ENCODE results near the gene UPP2. TPM values are rescaled to one million over a fixed set of nuclear protein-coding genes. Genes with fewer than 3 reads are reported as not detected.

Gene UPP2
- total and polyA plus RNA-seq, 2 of the 13 experiments (the other 11 are each of a cell fraction or from before 2014, with no cell fraction given): 0.07 to 0.28 TPM

DNA sequence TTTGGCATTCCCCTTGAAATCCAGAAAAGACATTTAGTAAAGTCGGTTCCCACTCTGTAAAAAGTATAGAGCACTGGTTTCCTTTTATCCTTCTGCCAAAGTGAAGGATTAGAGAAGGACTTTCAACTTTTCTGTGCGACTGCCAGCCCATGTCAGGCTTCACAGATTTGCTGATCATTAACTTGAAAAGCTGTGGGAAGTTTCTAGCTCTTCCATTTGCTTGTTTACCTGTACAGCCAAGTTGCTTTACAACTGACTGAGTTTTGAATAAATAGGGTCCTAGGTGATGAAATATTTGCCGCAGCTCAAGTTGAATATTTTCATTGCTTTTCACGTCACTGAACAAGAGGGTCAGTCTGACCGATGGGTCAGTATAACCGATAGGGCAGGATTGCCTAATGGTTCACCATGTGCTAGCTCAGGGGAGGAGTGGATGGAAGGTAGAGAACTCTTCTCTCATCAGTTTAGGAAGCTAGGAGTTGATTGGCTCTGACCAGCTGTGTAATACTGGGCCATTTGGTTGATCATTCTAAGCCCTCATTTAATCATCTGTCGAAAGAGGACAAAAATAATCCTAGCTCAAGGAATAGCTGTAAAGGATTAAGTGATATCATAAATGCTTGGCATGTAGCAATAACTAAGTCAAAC is 30.4 kb downstream of the UPP2 start (continued):
- TF ChIP-seq, protein P1, sequence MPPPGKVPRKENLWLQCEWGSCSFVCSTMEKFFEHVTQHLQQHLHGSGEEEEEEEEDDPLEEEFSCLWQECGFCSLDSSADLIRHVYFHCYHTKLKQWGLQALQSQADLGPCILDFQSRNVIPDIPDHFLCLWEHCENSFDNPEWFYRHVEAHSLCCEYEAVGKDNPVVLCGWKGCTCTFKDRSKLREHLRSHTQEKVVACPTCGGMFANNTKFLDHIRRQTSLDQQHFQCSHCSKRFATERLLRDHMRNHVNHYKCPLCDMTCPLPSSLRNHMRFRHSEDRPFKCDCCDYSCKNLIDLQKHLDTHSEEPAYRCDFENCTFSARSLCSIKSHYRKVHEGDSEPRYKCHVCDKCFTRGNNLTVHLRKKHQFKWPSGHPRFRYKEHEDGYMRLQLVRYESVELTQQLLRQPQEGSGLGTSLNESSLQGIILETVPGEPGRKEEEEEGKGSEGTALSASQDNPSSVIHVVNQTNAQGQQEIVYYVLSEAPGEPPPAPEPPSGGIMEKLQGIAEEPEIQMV (CRISPR knock-in tag; IDR thresholded peaks at IDR 0.05; ENCODE audit: low read depth): no peak; the same call in 1 of the 2 replicates
- TF ChIP-seq ZMYM2 (CRISPR knock-in tag; IDR thresholded peaks at IDR 0.05) (0 out of 2 replicates have a peak, but pooled peaks have one; percentile 62), ZNF331 (CRISPR knock-in tag; IDR thresholded peaks at IDR 0.05) (peak; percentile 88), PPARG (CRISPR knock-in tag; conservative IDR thresholded peaks at IDR 0.05) (peak; percentile 62; the same call in 1 of the 2 replicates), BORCS8-MEF2B (CRISPR knock-in tag; IDR thresholded peaks at IDR 0.05) (peak; percentile 67), HNF4A (CRISPR knock-in tag; IDR thresholded peaks at IDR 0.05) (peak; percentile 89), NBN (conservative IDR thresholded peaks at IDR 0.05) (no peak), NFE2L1 (CRISPR knock-in tag; IDR thresholded peaks at IDR 0.05; ENCODE audit: borderline replicate concordance) (no peak), MTA1 (CRISPR knock-in tag; IDR thresholded peaks at IDR 0.05; ENCODE audit: borderline replicate concordance) (no peak; the same call in 1 of the 2 replicates), TBP (CRISPR knock-in tag; IDR thresholded peaks at IDR 0.05) (no peak), ZNF777 (CRISPR knock-in tag; IDR thresholded peaks at IDR 0.05) (no peak), AKAP8 (CRISPR knock-in tag; IDR thresholded peaks at IDR 0.05) (no peak), ZNF230 (CRISPR knock-in tag; IDR thresholded peaks at IDR 0.05) (peak; percentile 85; the same call in 1 of the 2 replicates), ZFP41 (CRISPR knock-in tag; IDR thresholded peaks at IDR 0.05; ENCODE audit: borderline replicate concordance) (no peak)
- TF ChIP-seq, protein P2, sequence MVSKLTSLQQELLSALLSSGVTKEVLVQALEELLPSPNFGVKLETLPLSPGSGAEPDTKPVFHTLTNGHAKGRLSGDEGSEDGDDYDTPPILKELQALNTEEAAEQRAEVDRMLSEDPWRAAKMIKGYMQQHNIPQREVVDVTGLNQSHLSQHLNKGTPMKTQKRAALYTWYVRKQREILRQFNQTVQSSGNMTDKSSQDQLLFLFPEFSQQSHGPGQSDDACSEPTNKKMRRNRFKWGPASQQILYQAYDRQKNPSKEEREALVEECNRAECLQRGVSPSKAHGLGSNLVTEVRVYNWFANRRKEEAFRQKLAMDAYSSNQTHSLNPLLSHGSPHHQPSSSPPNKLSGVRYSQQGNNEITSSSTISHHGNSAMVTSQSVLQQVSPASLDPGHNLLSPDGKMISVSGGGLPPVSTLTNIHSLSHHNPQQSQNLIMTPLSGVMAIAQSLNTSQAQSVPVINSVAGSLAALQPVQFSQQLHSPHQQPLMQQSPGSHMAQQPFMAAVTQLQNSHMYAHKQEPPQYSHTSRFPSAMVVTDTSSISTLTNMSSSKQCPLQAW (CRISPR knock-in tag; IDR thresholded peaks at IDR 0.05): peak; percentile 98
- TF ChIP-seq, protein P3, sequence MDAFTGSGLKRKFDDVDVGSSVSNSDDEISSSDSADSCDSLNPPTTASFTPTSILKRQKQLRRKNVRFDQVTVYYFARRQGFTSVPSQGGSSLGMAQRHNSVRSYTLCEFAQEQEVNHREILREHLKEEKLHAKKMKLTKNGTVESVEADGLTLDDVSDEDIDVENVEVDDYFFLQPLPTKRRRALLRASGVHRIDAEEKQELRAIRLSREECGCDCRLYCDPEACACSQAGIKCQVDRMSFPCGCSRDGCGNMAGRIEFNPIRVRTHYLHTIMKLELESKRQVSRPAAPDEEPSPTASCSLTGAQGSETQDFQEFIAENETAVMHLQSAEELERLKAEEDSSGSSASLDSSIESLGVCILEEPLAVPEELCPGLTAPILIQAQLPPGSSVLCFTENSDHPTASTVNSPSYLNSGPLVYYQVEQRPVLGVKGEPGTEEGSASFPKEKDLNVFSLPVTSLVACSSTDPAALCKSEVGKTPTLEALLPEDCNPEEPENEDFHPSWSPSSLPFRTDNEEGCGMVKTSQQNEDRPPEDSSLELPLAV (CRISPR knock-in tag; conservative IDR thresholded peaks at IDR 0.05; ENCODE audit: low read depth): no peak
- TF ChIP-seq, protein P4, sequence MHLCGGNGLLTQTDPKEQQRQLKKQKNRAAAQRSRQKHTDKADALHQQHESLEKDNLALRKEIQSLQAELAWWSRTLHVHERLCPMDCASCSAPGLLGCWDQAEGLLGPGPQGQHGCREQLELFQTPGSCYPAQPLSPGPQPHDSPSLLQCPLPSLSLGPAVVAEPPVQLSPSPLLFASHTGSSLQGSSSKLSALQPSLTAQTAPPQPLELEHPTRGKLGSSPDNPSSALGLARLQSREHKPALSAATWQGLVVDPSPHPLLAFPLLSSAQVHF (CRISPR knock-in tag; IDR thresholded peaks at IDR 0.05): no peak
- TF ChIP-seq, protein P5, sequence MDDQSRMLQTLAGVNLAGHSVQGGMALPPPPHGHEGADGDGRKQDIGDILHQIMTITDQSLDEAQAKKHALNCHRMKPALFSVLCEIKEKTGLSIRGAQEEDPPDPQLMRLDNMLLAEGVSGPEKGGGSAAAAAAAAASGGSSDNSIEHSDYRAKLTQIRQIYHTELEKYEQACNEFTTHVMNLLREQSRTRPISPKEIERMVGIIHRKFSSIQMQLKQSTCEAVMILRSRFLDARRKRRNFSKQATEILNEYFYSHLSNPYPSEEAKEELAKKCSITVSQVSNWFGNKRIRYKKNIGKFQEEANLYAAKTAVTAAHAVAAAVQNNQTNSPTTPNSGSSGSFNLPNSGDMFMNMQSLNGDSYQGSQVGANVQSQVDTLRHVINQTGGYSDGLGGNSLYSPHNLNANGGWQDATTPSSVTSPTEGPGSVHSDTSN (CRISPR knock-in tag; IDR thresholded peaks at IDR 0.05; ENCODE audit: borderline replicate concordance): no peak
- TF ChIP-seq, protein P6, sequence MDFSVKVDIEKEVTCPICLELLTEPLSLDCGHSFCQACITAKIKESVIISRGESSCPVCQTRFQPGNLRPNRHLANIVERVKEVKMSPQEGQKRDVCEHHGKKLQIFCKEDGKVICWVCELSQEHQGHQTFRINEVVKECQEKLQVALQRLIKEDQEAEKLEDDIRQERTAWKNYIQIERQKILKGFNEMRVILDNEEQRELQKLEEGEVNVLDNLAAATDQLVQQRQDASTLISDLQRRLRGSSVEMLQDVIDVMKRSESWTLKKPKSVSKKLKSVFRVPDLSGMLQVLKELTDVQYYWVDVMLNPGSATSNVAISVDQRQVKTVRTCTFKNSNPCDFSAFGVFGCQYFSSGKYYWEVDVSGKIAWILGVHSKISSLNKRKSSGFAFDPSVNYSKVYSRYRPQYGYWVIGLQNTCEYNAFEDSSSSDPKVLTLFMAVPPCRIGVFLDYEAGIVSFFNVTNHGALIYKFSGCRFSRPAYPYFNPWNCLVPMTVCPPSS (IDR thresholded peaks at IDR 0.05): no peak
- TF ChIP-seq, protein P7, sequence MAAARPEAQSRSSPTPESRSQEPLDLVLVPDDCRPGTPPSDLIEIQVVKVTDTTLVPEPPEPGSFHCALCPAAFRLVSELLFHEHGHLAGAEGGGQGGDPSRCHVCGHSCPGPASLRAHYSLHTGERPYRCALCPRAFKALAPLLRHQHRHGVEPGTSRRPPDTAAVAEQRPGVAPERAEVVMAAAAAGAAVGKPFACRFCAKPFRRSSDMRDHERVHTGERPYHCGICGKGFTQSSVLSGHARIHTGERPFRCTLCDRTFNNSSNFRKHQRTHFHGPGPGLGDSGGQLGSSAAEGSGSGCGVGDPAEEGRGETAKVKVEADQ (CRISPR knock-in tag; IDR thresholded peaks at IDR 0.05; ENCODE audit: borderline replicate concordance): no peak; the same call in 1 of the 2 replicates
